ENCODE data around the gene NIPSNAP3A. TPM values are rescaled to one million over a fixed set of nuclear protein-coding genes. Genes with fewer than 3 reads are reported as not detected.
"Not testable (repeated sequence)": the region's sequence is repeated elsewhere in the genome, so short reads cannot be mapped to it uniquely, and the experiment has no call there.

Gene NIPSNAP3A
- total RNA-seq, 1 experiment from 2014 or later: 17.4 TPM

DNA sequence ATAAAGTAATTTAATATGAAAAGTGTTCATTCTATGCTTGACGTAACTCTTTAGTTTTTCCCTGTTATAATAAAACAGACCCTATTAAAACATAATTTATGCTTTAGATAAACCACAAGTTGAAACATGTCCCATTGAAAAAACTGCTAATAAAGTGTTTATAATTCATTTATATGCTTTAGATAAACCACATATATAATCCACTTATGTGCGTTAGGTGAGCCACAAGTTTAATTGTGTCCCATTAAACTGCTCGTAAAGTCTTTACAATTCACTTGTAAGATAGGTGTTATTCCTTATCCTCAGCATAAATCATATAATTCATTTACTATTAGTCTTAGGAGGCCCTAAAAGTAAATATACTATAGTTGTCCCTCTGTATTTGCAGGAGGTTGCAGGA, 20.0 kb downstream of the NIPSNAP3A start:
- no peak for ATAC-seq
- ChIA-PET CTCF (no interaction called here), POLR2A (no interaction called here)
- Histone ChIP-seq H3K9me3 (ENCODE audit: control insufficient read depth, insufficient read depth, low read depth, low read length) (no peaks in the 10 kb centered on the region), H3K36me3 (ENCODE audit: control insufficient read depth, insufficient read depth, low read length) (no peaks in the 10 kb centered on the region), H3K27ac (ENCODE audit: low read length) (no peak overlapping the region), H3K27me3 (ENCODE audit: control insufficient read depth, insufficient read depth, low read length) (no peaks in the 10 kb centered on the region), H3K4me3 (ENCODE audit: low read depth in 2 of 2, low read length in 2 of 2) (no peak overlapping the region), H3K4me1 (ENCODE audit: control insufficient read depth, insufficient read depth, low read length) (no peaks in the 10 kb centered on the region)
- in situ Hi-C loops (cut with HindIII; ENCODE audit: low pct_unique_long_range_greater_than_20kb, low sequenced_read_pairs): no loop called here
- intact Hi-C loops (cut with micrococcal nuclease; ENCODE audit: unreplicated experiment): no loop called here
- TF ChIP-seq SIN3A (IDR thresholded peaks at IDR 0.05; ENCODE audit: borderline replicate concordance, insufficient read depth, low read depth, low read length): no peak
- TF ChIP-seq, protein P1, sequence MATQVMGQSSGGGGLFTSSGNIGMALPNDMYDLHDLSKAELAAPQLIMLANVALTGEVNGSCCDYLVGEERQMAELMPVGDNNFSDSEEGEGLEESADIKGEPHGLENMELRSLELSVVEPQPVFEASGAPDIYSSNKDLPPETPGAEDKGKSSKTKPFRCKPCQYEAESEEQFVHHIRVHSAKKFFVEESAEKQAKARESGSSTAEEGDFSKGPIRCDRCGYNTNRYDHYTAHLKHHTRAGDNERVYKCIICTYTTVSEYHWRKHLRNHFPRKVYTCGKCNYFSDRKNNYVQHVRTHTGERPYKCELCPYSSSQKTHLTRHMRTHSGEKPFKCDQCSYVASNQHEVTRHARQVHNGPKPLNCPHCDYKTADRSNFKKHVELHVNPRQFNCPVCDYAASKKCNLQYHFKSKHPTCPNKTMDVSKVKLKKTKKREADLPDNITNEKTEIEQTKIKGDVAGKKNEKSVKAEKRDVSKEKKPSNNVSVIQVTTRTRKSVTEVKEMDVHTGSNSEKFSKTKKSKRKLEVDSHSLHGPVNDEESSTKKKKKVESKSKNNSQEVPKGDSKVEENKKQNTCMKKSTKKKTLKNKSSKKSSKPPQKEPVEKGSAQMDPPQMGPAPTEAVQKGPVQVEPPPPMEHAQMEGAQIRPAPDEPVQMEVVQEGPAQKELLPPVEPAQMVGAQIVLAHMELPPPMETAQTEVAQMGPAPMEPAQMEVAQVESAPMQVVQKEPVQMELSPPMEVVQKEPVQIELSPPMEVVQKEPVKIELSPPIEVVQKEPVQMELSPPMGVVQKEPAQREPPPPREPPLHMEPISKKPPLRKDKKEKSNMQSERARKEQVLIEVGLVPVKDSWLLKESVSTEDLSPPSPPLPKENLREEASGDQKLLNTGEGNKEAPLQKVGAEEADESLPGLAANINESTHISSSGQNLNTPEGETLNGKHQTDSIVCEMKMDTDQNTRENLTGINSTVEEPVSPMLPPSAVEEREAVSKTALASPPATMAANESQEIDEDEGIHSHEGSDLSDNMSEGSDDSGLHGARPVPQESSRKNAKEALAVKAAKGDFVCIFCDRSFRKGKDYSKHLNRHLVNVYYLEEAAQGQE (IDR thresholded peaks at IDR 0.05; ENCODE audit: insufficient read depth in 1 of 2, low read depth in 2 of 2, low read length in 1 of 2): no peak
- TF ChIP-seq, protein P2, sequence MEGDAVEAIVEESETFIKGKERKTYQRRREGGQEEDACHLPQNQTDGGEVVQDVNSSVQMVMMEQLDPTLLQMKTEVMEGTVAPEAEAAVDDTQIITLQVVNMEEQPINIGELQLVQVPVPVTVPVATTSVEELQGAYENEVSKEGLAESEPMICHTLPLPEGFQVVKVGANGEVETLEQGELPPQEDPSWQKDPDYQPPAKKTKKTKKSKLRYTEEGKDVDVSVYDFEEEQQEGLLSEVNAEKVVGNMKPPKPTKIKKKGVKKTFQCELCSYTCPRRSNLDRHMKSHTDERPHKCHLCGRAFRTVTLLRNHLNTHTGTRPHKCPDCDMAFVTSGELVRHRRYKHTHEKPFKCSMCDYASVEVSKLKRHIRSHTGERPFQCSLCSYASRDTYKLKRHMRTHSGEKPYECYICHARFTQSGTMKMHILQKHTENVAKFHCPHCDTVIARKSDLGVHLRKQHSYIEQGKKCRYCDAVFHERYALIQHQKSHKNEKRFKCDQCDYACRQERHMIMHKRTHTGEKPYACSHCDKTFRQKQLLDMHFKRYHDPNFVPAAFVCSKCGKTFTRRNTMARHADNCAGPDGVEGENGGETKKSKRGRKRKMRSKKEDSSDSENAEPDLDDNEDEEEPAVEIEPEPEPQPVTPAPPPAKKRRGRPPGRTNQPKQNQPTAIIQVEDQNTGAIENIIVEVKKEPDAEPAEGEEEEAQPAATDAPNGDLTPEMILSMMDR (IDR thresholded peaks at IDR 0.05): no peak
- TF ChIP-seq POLR2AphosphoS5 (IDR thresholded peaks at IDR 0.05; ENCODE audit: low read depth, low read length): no peak
- TF ChIP-seq TCF7L2 (IDR thresholded peaks at IDR 0.05; ENCODE audit: low read depth, low read length): no peak
- no TSS peak for BruUV-seq (replicated peaks)
- DNase-seq (ENCODE audit: low read depth, low spot score): no peak

DNA sequence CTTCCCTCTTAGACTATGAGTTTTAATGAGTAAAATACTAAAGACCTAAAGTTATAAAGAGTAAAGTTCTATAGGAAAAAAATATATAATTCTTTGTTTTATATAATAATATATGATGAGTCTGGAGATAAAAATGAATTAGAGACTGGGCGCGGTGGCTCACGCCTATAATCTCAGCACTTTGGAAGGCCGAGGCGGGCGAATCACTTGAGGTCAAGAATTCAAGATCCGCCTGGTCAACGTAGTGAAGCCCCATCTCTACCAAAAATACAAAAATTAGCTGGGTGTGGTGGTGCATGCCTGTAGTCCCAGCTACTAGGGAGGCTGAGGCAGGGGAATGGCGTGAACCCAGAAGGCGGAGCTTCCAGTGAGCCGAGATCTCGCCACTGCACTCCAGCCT, 21.5 kb downstream of the NIPSNAP3A start:
- ATAC-seq; in situ Hi-C loops (cut with HindIII; ENCODE audit: low pct_unique_long_range_greater_than_20kb, low sequenced_read_pairs); BruUV-seq (replicated peaks); CTCF ChIA-PET; H3K36me3 ChIP-seq (ENCODE audit: control insufficient read depth, insufficient read depth, low read length); H3K27ac ChIP-seq (ENCODE audit: low read length); H3K4me1 ChIP-seq (ENCODE audit: control insufficient read depth, insufficient read depth, low read length); intact Hi-C loops (cut with micrococcal nuclease; ENCODE audit: unreplicated experiment); H3K27me3 ChIP-seq (ENCODE audit: control insufficient read depth, insufficient read depth, low read length); H3K4me3 ChIP-seq (ENCODE audit: low read depth in 2 of 2, low read length in 2 of 2); DNase-seq (ENCODE audit: low read depth, low spot score); H3K9me3 ChIP-seq (ENCODE audit: control insufficient read depth, insufficient read depth, low read depth, low read length); POLR2A ChIA-PET: not testable (repeated sequence)

DNA sequence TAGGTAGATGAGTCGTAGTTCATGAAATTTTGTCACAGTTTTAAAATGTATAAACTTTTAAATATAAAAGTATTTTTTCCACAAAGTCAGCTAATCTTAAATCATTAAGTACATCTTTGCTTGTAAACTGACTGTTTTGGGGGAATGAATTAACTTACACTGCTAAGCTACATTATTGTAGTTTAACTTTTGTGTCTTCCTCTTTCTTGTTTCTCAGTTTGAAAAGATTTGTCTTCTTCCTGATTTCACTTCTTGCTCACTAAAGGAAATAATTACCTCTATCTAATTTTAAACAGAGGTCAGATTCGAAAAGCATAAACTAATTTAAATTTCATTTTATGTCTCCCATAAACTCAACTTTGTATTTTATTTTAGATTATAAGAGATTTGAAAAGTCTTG, 22.2 kb downstream of the NIPSNAP3A start:
- TF ChIP-seq TCF7L2 (IDR thresholded peaks at IDR 0.05; ENCODE audit: low read depth, low read length): no peak
- TF ChIP-seq, protein P1 (IDR thresholded peaks at IDR 0.05; ENCODE audit: insufficient read depth in 1 of 2, low read depth in 2 of 2, low read length in 1 of 2): no peak
- no peak for TF ChIP-seq SIN3A (IDR thresholded peaks at IDR 0.05; ENCODE audit: borderline replicate concordance, insufficient read depth, low read depth, low read length)
- in situ Hi-C loops (cut with HindIII; ENCODE audit: low pct_unique_long_range_greater_than_20kb, low sequenced_read_pairs) (no loop called here), intact Hi-C loops (cut with micrococcal nuclease; ENCODE audit: unreplicated experiment) (no loop called here)
- Histone ChIP-seq H3K27me3 (ENCODE audit: control insufficient read depth, insufficient read depth, low read length) (no peaks in the 10 kb centered on the region), H3K27ac (ENCODE audit: low read length) (no peak overlapping the region), H3K36me3 (ENCODE audit: control insufficient read depth, insufficient read depth, low read length) (no peaks in the 10 kb centered on the region), H3K4me3 (ENCODE audit: low read depth in 2 of 2, low read length in 2 of 2) (no peak overlapping the region), H3K9me3 (ENCODE audit: control insufficient read depth, insufficient read depth, low read depth, low read length) (no peaks in the 10 kb centered on the region), H3K4me1 (ENCODE audit: control insufficient read depth, insufficient read depth, low read length) (no peaks in the 10 kb centered on the region)
- ATAC-seq: no peak
- no peak for DNase-seq (ENCODE audit: low read depth, low spot score)
- POLR2A ChIA-PET: no interaction called here
- no TSS peak for BruUV-seq (replicated peaks)
- CTCF ChIA-PET: no interaction called here

All from Panc1 (cell line).